ENCODE measurements around the gene MBLAC1. TPM values are rescaled to one million over a fixed set of nuclear protein-coding genes. Genes with fewer than 3 reads are reported as not detected.

Gene MBLAC1
- total and polyA plus RNA-seq, 10 of the 15 experiments (the other 5 are each of a cell fraction or from before 2014, with no cell fraction given) = 0.24 to 3.2 (median 1.8) TPM; not detected in 1

DNA sequence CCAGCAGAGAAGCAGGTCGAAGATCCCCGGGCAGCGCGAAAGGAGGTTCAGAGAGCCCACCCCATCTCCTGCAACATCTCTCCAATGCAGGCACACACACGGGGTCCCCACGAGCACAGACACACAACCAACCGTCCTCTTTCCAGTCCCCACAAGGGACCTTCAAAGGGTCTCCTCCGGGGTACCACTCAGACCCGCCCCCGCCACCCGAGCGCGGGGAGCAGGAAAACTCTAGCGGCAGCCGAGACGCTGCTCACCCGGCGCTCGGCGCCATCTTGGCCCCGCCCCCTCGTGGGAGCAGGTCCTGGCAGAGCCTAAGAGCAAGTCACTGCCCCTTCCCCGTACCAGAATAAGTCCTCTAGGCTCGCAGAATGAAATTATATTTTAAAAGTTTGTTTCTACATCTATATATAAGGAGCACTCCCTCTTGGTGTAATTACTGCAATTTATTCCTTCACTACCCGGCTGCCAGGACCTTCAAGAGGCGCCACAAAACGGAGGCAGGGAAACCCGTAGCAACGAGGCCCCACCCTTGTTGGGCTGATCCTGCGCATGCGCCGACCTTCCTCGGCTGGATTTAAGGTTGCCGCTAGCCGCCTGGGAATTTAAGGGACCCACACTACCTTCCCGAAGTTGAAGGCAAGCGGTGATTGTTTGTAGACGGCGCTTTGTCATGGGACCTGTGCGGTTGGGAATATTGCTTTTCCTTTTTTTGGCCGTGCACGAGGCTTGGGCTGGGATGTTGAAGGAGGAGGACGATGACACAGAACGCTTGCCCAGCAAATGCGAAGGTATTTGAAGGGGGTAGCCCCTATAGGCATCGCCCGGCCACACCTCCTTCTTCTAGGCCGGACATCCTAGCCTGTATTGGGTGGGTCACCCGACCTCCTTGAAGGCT lies 7.4 kb upstream of the MBLAC1 start, which contains the start of the genes CNPY4 and TAF6 (continued):
- TF ChIP-seq, protein P1, sequence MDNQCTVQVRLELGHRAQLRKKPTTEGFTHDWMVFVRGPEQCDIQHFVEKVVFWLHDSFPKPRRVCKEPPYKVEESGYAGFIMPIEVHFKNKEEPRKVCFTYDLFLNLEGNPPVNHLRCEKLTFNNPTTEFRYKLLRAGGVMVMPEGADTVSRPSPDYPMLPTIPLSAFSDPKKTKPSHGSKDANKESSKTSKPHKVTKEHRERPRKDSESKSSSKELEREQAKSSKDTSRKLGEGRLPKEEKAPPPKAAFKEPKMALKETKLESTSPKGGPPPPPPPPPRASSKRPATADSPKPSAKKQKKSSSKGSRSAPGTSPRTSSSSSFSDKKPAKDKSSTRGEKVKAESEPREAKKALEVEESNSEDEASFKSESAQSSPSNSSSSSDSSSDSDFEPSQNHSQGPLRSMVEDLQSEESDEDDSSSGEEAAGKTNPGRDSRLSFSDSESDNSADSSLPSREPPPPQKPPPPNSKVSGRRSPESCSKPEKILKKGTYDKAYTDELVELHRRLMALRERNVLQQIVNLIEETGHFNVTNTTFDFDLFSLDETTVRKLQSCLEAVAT (IDR thresholded peaks at IDR 0.05) = peak; percentile 64
- TF ChIP-seq NFYA (IDR thresholded peaks at IDR 0.05; ENCODE audit: borderline replicate concordance, low read depth, low read length) (no peak), NRF1 (conservative IDR thresholded peaks at IDR 0.05; ENCODE audit: low read depth, low read length) (peak; percentile 76), CBX5 (IDR thresholded peaks at IDR 0.05; ENCODE audit: low read depth) (no peak), HDGF (IDR thresholded peaks at IDR 0.05) (no peak; the same call in 1 of the 2 replicates), NR2F1 (conservative IDR thresholded peaks at IDR 0.05) (peak; percentile 82), CBFB (IDR thresholded peaks at IDR 0.05; ENCODE audit: low read depth) (peak; percentile 66; the same call in 1 of the 2 replicates), NBN (IDR thresholded peaks at IDR 0.05) (peak; percentile 63; the same call in 1 of the 2 replicates)
- TF ChIP-seq, protein P2, sequence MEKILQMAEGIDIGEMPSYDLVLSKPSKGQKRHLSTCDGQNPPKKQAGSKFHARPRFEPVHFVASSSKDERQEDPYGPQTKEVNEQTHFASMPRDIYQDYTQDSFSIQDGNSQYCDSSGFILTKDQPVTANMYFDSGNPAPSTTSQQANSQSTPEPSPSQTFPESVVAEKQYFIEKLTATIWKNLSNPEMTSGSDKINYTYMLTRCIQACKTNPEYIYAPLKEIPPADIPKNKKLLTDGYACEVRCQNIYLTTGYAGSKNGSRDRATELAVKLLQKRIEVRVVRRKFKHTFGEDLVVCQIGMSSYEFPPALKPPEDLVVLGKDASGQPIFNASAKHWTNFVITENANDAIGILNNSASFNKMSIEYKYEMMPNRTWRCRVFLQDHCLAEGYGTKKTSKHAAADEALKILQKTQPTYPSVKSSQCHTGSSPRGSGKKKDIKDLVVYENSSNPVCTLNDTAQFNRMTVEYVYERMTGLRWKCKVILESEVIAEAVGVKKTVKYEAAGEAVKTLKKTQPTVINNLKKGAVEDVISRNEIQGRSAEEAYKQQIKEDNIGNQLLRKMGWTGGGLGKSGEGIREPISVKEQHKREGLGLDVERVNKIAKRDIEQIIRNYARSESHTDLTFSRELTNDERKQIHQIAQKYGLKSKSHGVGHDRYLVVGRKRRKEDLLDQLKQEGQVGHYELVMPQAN (conservative IDR thresholded peaks at IDR 0.05) = peak; percentile 83

All from GM12878 (cell line).